NT2/D1 (cell line): Measurements from ENCODE around the gene SEMA3C.

ENCODE experiments used
- DNase-seq: peaks from one replicate; pipeline ENCODE4 v3.0.0-alpha.2; 2011; ENCODE audit warnings: low read depth, low spot score
- H3K27me3 ChIP-seq: 2 replicates; pipeline ENCODE4 v1.6.0; 2011; ENCODE audit warnings: mild to moderate bottlenecking; ENCODE audit not compliant: insufficient read length, insufficient read depth
- H3K36me3 ChIP-seq: 2 replicates; pipeline ENCODE4 v1.6.1; 2011; ENCODE audit warnings: mild to moderate bottlenecking, low read length, mixed read lengths; ENCODE audit not compliant: insufficient read depth, insufficient read length
- H3K4me1 ChIP-seq: 2 replicates; pipeline ENCODE4 v1.5.1; 2011; ENCODE audit not compliant: insufficient read depth, insufficient read length
- H3K4me3 ChIP-seq: 2 replicates; pipeline ENCODE4 v1.5.1; 2011; ENCODE audit warnings: low read depth; ENCODE audit not compliant: insufficient read length
- H3K9ac ChIP-seq: 2 replicates; pipeline ENCODE4 v1.6.0; 2011; ENCODE audit warnings: low read depth; ENCODE audit not compliant: insufficient read length
- H3K9me3 ChIP-seq: 2 replicates; pipeline ENCODE4 v1.5.1; 2011; ENCODE audit warnings: mild to moderate bottlenecking, low read length; ENCODE audit not compliant: insufficient read depth
- SUZ12 ChIP-seq: IDR thresholded peaks from 2 replicates; pipeline ENCODE4 v1.6.1; 2011; ENCODE audit not compliant: insufficient read length, insufficient read depth; ENCODE audit errors: extremely low read depth
- YY1 ChIP-seq: IDR thresholded peaks from 2 replicates; pipeline ENCODE4 v1.6.1; 2011; ENCODE audit not compliant: insufficient read length, insufficient read depth
- ZNF274 ChIP-seq: IDR thresholded peaks from 2 replicates; pipeline ENCODE4 v1.6.1; 2011; ENCODE audit warnings: mild to moderate bottlenecking, low read depth, low read length

Gene SEMA3C

GRCh38 chr7:80871228-80871627 lies 47.6 kb downstream of the SEMA3C start:
- no peaks in the 10 kb centered on the region for H3K9me3 ChIP-seq
- no peaks in the 10 kb centered on the region for H3K36me3 ChIP-seq
- H3K4me1 ChIP-seq, result no peaks in the 10 kb centered on the region
- TF ChIP-seq YY1, result no peak
- no peak for TF ChIP-seq ZNF274
- no peak for TF ChIP-seq SUZ12
- peaks cover 6% of the 10 kb centered on the region for H3K27me3 ChIP-seq
- no peak for DNase-seq
- H3K4me3 ChIP-seq, result no peak overlapping the region
- no peak overlapping the region for H3K9ac ChIP-seq

GRCh38 chr7:80870813-80871212 lies 48.0 kb downstream of the SEMA3C start:
- Histone ChIP-seq H3K36me3 (no peaks in the 10 kb centered on the region), H3K4me1 (no peaks in the 10 kb centered on the region), H3K27me3 (peaks cover 6% of the 10 kb centered on the region), H3K9me3 (no peaks in the 10 kb centered on the region), H3K4me3 (no peak overlapping the region), H3K9ac (no peak overlapping the region)
- DNase-seq, result no peak
- TF ChIP-seq YY1 (no peak), SUZ12 (no peak), ZNF274 (no peak)

- Histone ChIP-seq H3K9me3 (no peaks in the 10 kb centered on the region), H3K36me3 (no peaks in the 10 kb centered on the region), H3K4me3 (no peak overlapping the region), H3K4me1 (no peaks in the 10 kb centered on the region), H3K9ac (no peak overlapping the region), H3K27me3 (peaks cover 4% of the 10 kb centered on the region)
- DNase-seq, result no peak
- TF ChIP-seq SUZ12 (no peak), ZNF274 (no peak), YY1 (no peak)
Observed at GRCh38 chr7:80869821-80870751, 48.8 kb downstream of the SEMA3C start.

- Histone ChIP-seq H3K4me3 (no peak overlapping the region), H3K9ac (no peak overlapping the region), H3K36me3 (no peaks in the 10 kb centered on the region), H3K27me3 (peaks cover 4% of the 10 kb centered on the region), H3K4me1 (no peaks in the 10 kb centered on the region), H3K9me3 (no peaks in the 10 kb centered on the region)
- TF ChIP-seq SUZ12, result no peak
- TF ChIP-seq YY1, result no peak
- no peak for TF ChIP-seq ZNF274
- no peak for DNase-seq
Observed at GRCh38 chr7:80869106-80869784, 49.6 kb downstream of the SEMA3C start.

- Histone ChIP-seq H3K27me3 (peaks cover 4% of the 10 kb centered on the region), H3K4me1 (no peaks in the 10 kb centered on the region), H3K36me3 (no peaks in the 10 kb centered on the region), H3K9me3 (no peaks in the 10 kb centered on the region), H3K9ac (no peak overlapping the region), H3K4me3 (no peak overlapping the region)
- TF ChIP-seq SUZ12, result no peak
- TF ChIP-seq ZNF274, result no peak
- no peak for TF ChIP-seq YY1
- DNase-seq, result no peak
Observed at GRCh38 chr7:80868566-80868965, 50.3 kb downstream of the SEMA3C start.

- H3K9me3 ChIP-seq, result no peaks in the 10 kb centered on the region
- no peak for TF ChIP-seq SUZ12
- TF ChIP-seq ZNF274, result no peak
- no peak for TF ChIP-seq YY1
- no peak overlapping the region for H3K4me3 ChIP-seq
- H3K9ac ChIP-seq, result no peak overlapping the region
- no peaks in the 10 kb centered on the region for H3K4me1 ChIP-seq
- no peaks in the 10 kb centered on the region for H3K27me3 ChIP-seq
- no peak for DNase-seq
- H3K36me3 ChIP-seq, result no peaks in the 10 kb centered on the region
Observed at GRCh38 chr7:80860554-80860953, 58.3 kb downstream of the SEMA3C start.

- Histone ChIP-seq H3K4me3 (no peak overlapping the region), H3K9ac (no peak overlapping the region), H3K9me3 (no peaks in the 10 kb centered on the region), H3K27me3 (no peaks in the 10 kb centered on the region), H3K36me3 (no peaks in the 10 kb centered on the region), H3K4me1 (no peaks in the 10 kb centered on the region)
- TF ChIP-seq ZNF274 (no peak), YY1 (no peak), SUZ12 (no peak)
- DNase-seq, result no peak
Observed at GRCh38 chr7:80859272-80859970, 59.4 kb downstream of the SEMA3C start.
